ENCODE results near the gene GUCY2D. TPM values are rescaled to one million over a fixed set of nuclear protein-coding genes. Genes with fewer than 3 reads are reported as not detected.

The GUCY2D gene
- under 0.01 TPM in 1 of 2 replicates, not detected in the other for total RNA-seq

GRCh38 chr17:8001976-8002720 is at the start of gene GUCY2D:
TSS of gene GUCY2D (plus strand) at chr17:8002615. CDS start at chr17:8003048, 433 bp downstream.

GRCh38 chr17:8038954-8039610 is 36.7 kb downstream of the GUCY2D start, which contains the start of gene ALOX15B:
TSS of gene ALOX15B (plus strand) at chr17:8039059. CDS start at chr17:8039156, 97 bp downstream.

Other genes starting within 250 kb of the GUCY2D start
- 3.3 and 5.1 TPM in 2 replicates for gene KDM6B, start 168.4 kb upstream of the GUCY2D start, total RNA-seq
- gene TMEM88, start 147.5 kb upstream of the GUCY2D start, total RNA-seq, result 0.20 TPM in 1 of 2 replicates, not detected in the other
- 61.6 and 106 TPM in 2 replicates for gene NAA38, start 145.1 kb upstream of the GUCY2D start, total RNA-seq
- 8.8 and 11.5 TPM in 2 replicates for gene CYB5D1, start 144.6 kb upstream of the GUCY2D start, total RNA-seq
- gene CHD3, start 113.8 kb upstream of the GUCY2D start, total RNA-seq, result 58.1 and 58.4 TPM in 2 replicates
- gene RNF227, start 86.3 kb upstream of the GUCY2D start, total RNA-seq, result 1.1 and 2.2 TPM in 2 replicates
- under 0.01 and 0.98 TPM in 2 replicates for gene KCNAB3, start 72.8 kb upstream of the GUCY2D start, total RNA-seq
- gene TRAPPC1, start 70.7 kb upstream of the GUCY2D start, total RNA-seq, result 27.2 and 38.6 TPM in 2 replicates
- 21.7 and 28.5 TPM in 2 replicates for gene CNTROB, start 70.4 kb upstream of the GUCY2D start, total RNA-seq
- gene ALOX15B, start 36.4 kb downstream of the GUCY2D start, total RNA-seq, result 0.20 and 1.8 TPM in 2 replicates
- 0.73 TPM in 1 of 2 replicates, not detected in the other for gene ALOX12B, start 85.1 kb downstream of the GUCY2D start, total RNA-seq
- not detected in 2 replicates for gene ALOXE3, start 115.9 kb downstream of the GUCY2D start, total RNA-seq
- gene HES7, start 121.5 kb downstream of the GUCY2D start, total RNA-seq, result 0.37 and 0.39 TPM in 2 replicates
- gene PER1, start 149.8 kb downstream of the GUCY2D start, total RNA-seq, result 27.2 and 38.1 TPM in 2 replicates
- gene VAMP2, start 160.3 kb downstream of the GUCY2D start, total RNA-seq, result 3.3 and 5.5 TPM in 2 replicates
- gene TMEM107, start 173.8 kb downstream of the GUCY2D start, total RNA-seq, result 23.9 and 30.1 TPM in 2 replicates
- gene BORCS6, start 187.6 kb downstream of the GUCY2D start, total RNA-seq, result 5.9 and 6.2 TPM in 2 replicates
- gene AURKB, start 208.0 kb downstream of the GUCY2D start, total RNA-seq, result 24.6 and 32.6 TPM in 2 replicates
- 6.6 and 12.1 TPM in 2 replicates for gene CTC1, start 245.4 kb downstream of the GUCY2D start, total RNA-seq
- gene PFAS, start 246.7 kb downstream of the GUCY2D start, total RNA-seq, result 53.6 and 83.7 TPM in 2 replicates

Measured in subcutaneous preadipocyte (primary cell).